Liver (tissue), 9 donors: ENCODE data around the gene NALF2. TPM values are rescaled to one million over a fixed set of nuclear protein-coding genes. Genes with fewer than 3 reads are reported as not detected.

Source experiments
- DNase-seq: peaks from one replicate; pipeline ENCODE4 v3.0.0-alpha.2; 2017; ENCODE audit warnings: low spot score
- H3K27ac ChIP-seq, 2 donors: one replicate each; pipeline ENCODE4 v1.7.0; 2013; ENCODE audit warnings: inconsistent platforms in 2 of 2, low read length in 2 of 2, control low read depth in 1 of 2, low read depth in 1 of 2, mild to moderate bottlenecking in 1 of 2
- H3K27me3 ChIP-seq, 4 donors: one replicate each; pipeline versions ENCODE4 v1.6.1 to v1.7.0; 2013; ENCODE audit warnings: low read length in 3 of 4, inconsistent platforms in 1 of 4, mild to moderate bottlenecking in 1 of 4, moderate library complexity in 1 of 4; ENCODE audit not compliant: control insufficient read depth in 4 of 4, insufficient read depth in 4 of 4
- H3K36me3 ChIP-seq, 4 donors: one replicate each; pipeline versions ENCODE4 v1.6.1 to v1.7.0; 2013; ENCODE audit warnings: low read length in 3 of 4, mild to moderate bottlenecking in 3 of 4, low read depth in 1 of 4, moderate library complexity in 1 of 4; ENCODE audit not compliant: control insufficient read depth in 4 of 4, insufficient read depth in 3 of 4
- H3K4me1 ChIP-seq, 4 donors: one replicate each; pipeline versions ENCODE4 v1.6.1 to v1.7.0; 2013; ENCODE audit warnings: low read length in 3 of 4, mild to moderate bottlenecking in 3 of 4, moderate library complexity in 1 of 4; ENCODE audit not compliant: control insufficient read depth in 4 of 4, insufficient read depth in 4 of 4
- H3K4me3 ChIP-seq, 3 donors: one replicate each; pipeline versions ENCODE4 v1.6.1 to v1.7.0; 2013; ENCODE audit warnings: low read length in 3 of 3, control low read depth in 1 of 3, low read depth in 1 of 3, mild to moderate bottlenecking in 1 of 3
- H3K9ac ChIP-seq, 2 donors: one replicate each; pipeline ENCODE4 v1.7.0; 2013; ENCODE audit warnings: low read length in 2 of 2, mild to moderate bottlenecking in 2 of 2, moderate library complexity in 2 of 2, control low read depth in 1 of 2, low read depth in 1 of 2
- H3K9me3 ChIP-seq, 4 donors: one replicate each; pipeline versions ENCODE4 v1.6.1 to v1.7.0; 2013; ENCODE audit warnings: low read length in 3 of 4; ENCODE audit not compliant: control insufficient read depth in 4 of 4
- CTCF ChIP-seq: fragments of 150-350 bp; IDR thresholded peaks from 2 replicates; pipeline ENCODE4 v1.5.1; 2017; ENCODE audit warnings: improper control_type of control experiment, low read depth, low read length; ENCODE audit not compliant: missing input control
- EGR1 ChIP-seq, 2 donors: IDR thresholded peaks; 2 replicates each; pipeline ENCODE4 v1.6.1; 2016 to 2018; ENCODE audit warnings: antibody characterized with exemption in 2 of 2, low read depth in 2 of 2
- FOXA1 ChIP-seq: IDR thresholded peaks from 2 replicates; pipeline ENCODE4 v1.6.1; 2016; ENCODE audit warnings: antibody characterized with exemption
- FOXA2 ChIP-seq: IDR thresholded peaks from 2 replicates; pipeline ENCODE4 v1.6.1; 2016; ENCODE audit warnings: antibody characterized with exemption
- HNF4A ChIP-seq, 2 donors: conservative IDR thresholded peaks; 2 replicates each; pipeline ENCODE4 v1.6.1; 2016; ENCODE audit warnings: antibody characterized with exemption in 2 of 2, mild to moderate bottlenecking in 2 of 2
- HNF4G ChIP-seq: IDR thresholded peaks from 2 replicates; pipeline ENCODE4 v1.6.1; 2016; ENCODE audit warnings: antibody characterized with exemption
- JUND ChIP-seq, 2 donors: IDR thresholded peaks; 2 replicates each; pipeline ENCODE4 v1.6.1; 2016; ENCODE audit warnings: antibody characterized with exemption in 2 of 2
- MAX ChIP-seq: IDR thresholded peaks from 2 replicates; pipeline ENCODE4 v1.6.1; 2016; ENCODE audit warnings: antibody characterized with exemption
- NR2F2 ChIP-seq: IDR thresholded peaks from 2 replicates; pipeline ENCODE4 v1.6.1; 2016; ENCODE audit warnings: antibody characterized with exemption
- RAD21 ChIP-seq, 2 donors: IDR thresholded peaks; 2 replicates each; pipeline ENCODE4 v1.6.1; 2016; ENCODE audit warnings: antibody characterized with exemption in 2 of 2, mild to moderate bottlenecking in 2 of 2
- RXRA ChIP-seq, 2 donors: IDR thresholded peaks; 2 replicates each; pipeline ENCODE4 v1.6.1; 2017 to 2018; ENCODE audit warnings: antibody characterized with exemption in 2 of 2, mild to moderate bottlenecking in 1 of 2
- TAF1 ChIP-seq: conservative IDR thresholded peaks from 2 replicates; pipeline ENCODE4 v1.6.1; 2016; ENCODE audit warnings: antibody characterized with exemption, mild to moderate bottlenecking
- YY1 ChIP-seq: IDR thresholded peaks from 2 replicates; pipeline ENCODE4 v1.6.1; 2016; ENCODE audit warnings: antibody characterized with exemption, mild to moderate bottlenecking
- ZBTB33 ChIP-seq: IDR thresholded peaks from 2 replicates; pipeline ENCODE4 v1.6.1; 2016; ENCODE audit warnings: antibody characterized with exemption
- WGBS: extraction: QIAGEN DNeasy Blood & Tissue Kit; methylation state at CpG from one replicate; pipeline ENCODE4 v1.1.7; 2013; 5-methylcytosine and 5-hydroxymethylcytosine counted together
- polyA plus RNA-seq, 2 donors: library from polyadenylated mRNA; stranded (reverse) in 1 of 2; unstranded in 1 of 2; fragments of 200-250 nt in 1 of 2; fragments of >200 nt in 1 of 2; fragmentation: Nextera tagmentation in 1 of 2; extraction: Ambion mirVana in 1 of 2; gene quantifications; one replicate each; pipeline versions ENCODE4 v1.2.1 to v1.2.3, GENCODE V29; 2013 to 2015
- total RNA-seq, 2 donors: library from RNA; depleted of rRNA; stranded (reverse); fragments of >200 nt; gene quantifications; one replicate each; pipeline ENCODE4 v1.2.3, GENCODE V29; 2014
- donor health status: healthy.
- donor health status: healthy.
- donor health status: healthy.
- donor health status: healthy.
- donor health status: healthy.

The NALF2 gene
- total and polyA plus RNA-seq, 4 donors, result 0.08 to 0.18 TPM; not detected in 2

- Histone ChIP-seq H3K9ac (no peak overlapping the region), H3K9me3 (no peaks in the 10 kb centered on the region), H3K4me3 (no peak overlapping the region), H3K27ac (no peak overlapping the region), H3K36me3 (no peaks in the 10 kb centered on the region), H3K27me3 (no peaks in the 10 kb centered on the region), H3K4me1 (peaks cover 0 to 20% (median 8%) of the 10 kb centered on the region in 4 donors)
- WGBS, result 79% methylated on average over 15 of the region's 15 CpGs
- TF ChIP-seq FOXA2, result no peak
- no peak for DNase-seq
These were observed 2.7 kb downstream of the NALF2 start for GRCh38 chrX:69506617-69507499.

GRCh38 chrX:69507500-69507789, 3.3 kb downstream of the NALF2 start:
- Histone ChIP-seq H3K9me3 (no peaks in the 10 kb centered on the region), H3K36me3 (no peaks in the 10 kb centered on the region), H3K4me3 (no peak overlapping the region), H3K4me1 (peaks cover 0 to 20% (median 8%) of the 10 kb centered on the region in 4 donors), H3K27ac (no peak overlapping the region), H3K27me3 (no peaks in the 10 kb centered on the region), H3K9ac (no peak overlapping the region)
- no peak for DNase-seq
- 87% methylated on average over 7 of the region's 7 CpGs for WGBS
- no peak for TF ChIP-seq CTCF
- TF ChIP-seq JUND (IDR thresholded peaks at IDR 0.05), result no peak
- TF ChIP-seq HNF4A (conservative IDR thresholded peaks at IDR 0.05), result no peak
- TF ChIP-seq TAF1, result no peak
- TF ChIP-seq FOXA1, result no peak
- TF ChIP-seq RXRA (IDR thresholded peaks at IDR 0.05), result no peak
- no peak for TF ChIP-seq RAD21 (IDR thresholded peaks at IDR 0.05)
- no peak for TF ChIP-seq FOXA2
- no peak for TF ChIP-seq NR2F2
- TF ChIP-seq MAX, result no peak
- TF ChIP-seq ZBTB33, result no peak
- no peak for TF ChIP-seq YY1
- no peak for TF ChIP-seq HNF4G
- TF ChIP-seq EGR1 (IDR thresholded peaks at IDR 0.05; ENCODE audit: low read depth in 2 of 2), result no peak

GRCh38 chrX:69508610-69509009, 4.5 kb downstream of the NALF2 start:
- no peaks in the 10 kb centered on the region for H3K36me3 ChIP-seq
- WGBS, result 87% methylated on average over 5 of the region's 5 CpGs
- peaks cover 0 to 18% (median 7%) of the 10 kb centered on the region in 4 donors for H3K4me1 ChIP-seq
- no peak overlapping the region for H3K9ac ChIP-seq
- DNase-seq, result no peak
- no peak for TF ChIP-seq FOXA2
- no peak for TF ChIP-seq HNF4G
- TF ChIP-seq RXRA (IDR thresholded peaks at IDR 0.05), result no peak
- TF ChIP-seq JUND (IDR thresholded peaks at IDR 0.05), result no peak
- no peak for TF ChIP-seq NR2F2
- no peaks in the 10 kb centered on the region for H3K27me3 ChIP-seq
- no peaks in the 10 kb centered on the region for H3K9me3 ChIP-seq
- H3K27ac ChIP-seq, result no peak overlapping the region
- no peak overlapping the region for H3K4me3 ChIP-seq
